HAP-1 (cell line): ENCODE data around the gene ENPP1.
"Not testable (repeated sequence)": the region's sequence is repeated elsewhere in the genome, so short reads cannot be mapped to it uniquely, and the experiment has no call there.

ENCODE experiments used
- DNase-seq, 2 experiments: peaks; one replicate each; pipeline ENCODE4 v3.0.0-alpha.2; 2016 to 2020; ENCODE audit warnings: low spot score in 2 of 2
- H3K27me3 ChIP-seq: fragments of 250-450 bp; sonication (Bioruptor Pico); 2 replicates; pipeline ENCODE4 v1.5.1; 2020; ENCODE audit warnings: low read depth, mild to moderate bottlenecking, moderate library complexity
- H3K36me3 ChIP-seq: fragments of 250-450 bp; sonication (Bioruptor Pico); replicated peaks from 2 replicates; pipeline ENCODE4 v1.5.1; 2020; ENCODE audit warnings: mild to moderate bottlenecking
- H3K4me1 ChIP-seq: fragments of 250-450 bp; sonication (Bioruptor Pico); 2 replicates; pipeline ENCODE4 v1.5.1; 2020; ENCODE audit warnings: mild to moderate bottlenecking
- H3K4me3 ChIP-seq: fragments of 250-450 bp; sonication (Bioruptor Pico); 2 replicates; pipeline ENCODE4 v1.5.1; 2020; ENCODE audit warnings: mild to moderate bottlenecking, moderate library complexity
- H3K9me3 ChIP-seq: fragments of 250-450 bp; sonication (Bioruptor Pico); 2 replicates; pipeline ENCODE4 v1.5.1; 2020; ENCODE audit warnings: mild to moderate bottlenecking, moderate library complexity
- in situ Hi-C: fragments of 300-500 bp; cut with MboI; formaldehyde crosslinking; loops from 3 replicates; pipeline ENCODE4 v1.14.3; 2020; ENCODE audit warnings: low sequenced_read_pairs, inconsistent platforms, mixed read lengths

Gene ENPP1

DNA sequence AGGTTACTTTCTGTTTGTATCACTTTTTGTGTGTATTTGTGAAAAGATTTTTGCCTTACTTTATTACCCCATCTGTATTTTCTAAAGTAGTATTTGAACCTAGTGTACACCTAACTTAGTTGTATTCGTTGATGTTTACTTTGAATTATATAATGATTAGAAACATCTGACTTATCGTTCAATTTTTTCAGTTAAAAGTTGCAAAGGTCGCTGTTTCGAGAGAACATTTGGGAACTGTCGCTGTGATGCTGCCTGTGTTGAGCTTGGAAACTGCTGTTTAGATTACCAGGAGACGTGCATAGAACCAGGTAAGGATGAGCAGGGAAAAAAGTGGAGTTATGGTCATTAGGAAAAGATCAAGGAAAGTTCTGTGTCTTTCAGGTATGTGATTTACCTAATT is 42.0 kb downstream of the ENPP1 start:
- H3K4me1 ChIP-seq: no peaks in the 10 kb centered on the region
- H3K4me3 ChIP-seq: no peak overlapping the region
- no peaks in the 10 kb centered on the region for H3K27me3 ChIP-seq
- in situ Hi-C loops: no loop called here
- H3K36me3 ChIP-seq: no peaks in the 10 kb centered on the region
- DNase-seq: no peak
- no peaks in the 10 kb centered on the region for H3K9me3 ChIP-seq

DNA sequence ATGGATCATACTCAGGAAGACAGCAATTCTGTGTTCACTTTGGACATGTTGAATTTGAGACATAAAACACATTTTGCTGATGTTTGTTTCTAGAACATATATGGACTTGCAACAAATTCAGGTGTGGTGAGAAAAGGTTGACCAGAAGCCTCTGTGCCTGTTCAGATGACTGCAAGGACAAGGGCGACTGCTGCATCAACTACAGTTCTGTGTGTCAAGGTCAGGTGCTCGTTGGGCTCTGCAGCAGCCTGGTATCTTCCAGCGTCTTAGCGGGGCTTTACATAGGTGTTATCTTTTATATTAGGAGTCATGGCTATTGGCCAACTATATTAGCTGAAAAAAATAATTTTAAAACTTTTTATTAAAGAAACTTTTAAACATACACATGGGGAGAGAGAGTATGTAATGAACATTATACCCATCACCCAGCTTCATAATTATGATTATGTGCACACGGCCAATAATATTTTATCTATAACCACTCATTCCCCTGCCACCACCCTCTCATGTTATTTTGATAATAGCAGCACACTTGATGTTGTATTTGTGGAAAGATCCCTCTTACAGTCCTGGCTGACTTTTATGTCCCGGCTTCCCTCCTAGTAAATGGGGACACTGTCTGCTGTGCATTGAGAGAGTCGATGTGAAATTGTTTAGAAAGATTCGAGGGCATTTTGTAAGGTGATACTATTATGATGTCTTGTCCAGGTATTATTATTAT is 43.4 kb downstream of the ENPP1 start:
- in situ Hi-C loops: no loop called here
- no peaks in the 10 kb centered on the region for H3K4me1 ChIP-seq

DNA sequence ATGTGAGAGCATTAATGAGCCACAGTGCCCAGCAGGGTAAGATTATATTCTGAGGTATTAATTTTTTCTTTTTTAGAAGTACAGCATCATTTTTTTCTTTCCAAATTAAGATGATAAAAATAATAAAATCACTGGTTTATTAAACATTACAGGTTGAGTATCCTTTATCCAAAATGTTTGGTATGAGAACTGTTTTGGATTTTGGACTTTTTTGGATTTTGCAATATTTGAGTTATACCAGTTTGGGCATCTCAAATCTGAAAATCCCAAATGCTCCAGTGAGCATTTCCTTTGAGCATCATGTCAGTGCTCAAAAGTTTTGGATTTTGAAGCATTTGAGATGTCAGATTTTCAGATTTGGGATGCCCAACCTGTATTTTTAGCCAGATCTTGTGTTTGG is 44.4 kb downstream of the ENPP1 start:
- H3K36me3 ChIP-seq: no peaks in the 10 kb centered on the region
- H3K4me1 ChIP-seq: no peaks in the 10 kb centered on the region
- H3K4me3 ChIP-seq: no peak overlapping the region
- DNase-seq: no peak
- in situ Hi-C loops: no loop called here
- no peaks in the 10 kb centered on the region for H3K9me3 ChIP-seq
- no peaks in the 10 kb centered on the region for H3K27me3 ChIP-seq

More for the DNA sequence above, 43.4 kb downstream of the ENPP1 start:
- no peak for DNase-seq
- H3K4me3 ChIP-seq: no peak overlapping the region
- no peaks in the 10 kb centered on the region for H3K36me3 ChIP-seq
- H3K27me3 ChIP-seq: no peaks in the 10 kb centered on the region
- no peaks in the 10 kb centered on the region for H3K9me3 ChIP-seq

DNA sequence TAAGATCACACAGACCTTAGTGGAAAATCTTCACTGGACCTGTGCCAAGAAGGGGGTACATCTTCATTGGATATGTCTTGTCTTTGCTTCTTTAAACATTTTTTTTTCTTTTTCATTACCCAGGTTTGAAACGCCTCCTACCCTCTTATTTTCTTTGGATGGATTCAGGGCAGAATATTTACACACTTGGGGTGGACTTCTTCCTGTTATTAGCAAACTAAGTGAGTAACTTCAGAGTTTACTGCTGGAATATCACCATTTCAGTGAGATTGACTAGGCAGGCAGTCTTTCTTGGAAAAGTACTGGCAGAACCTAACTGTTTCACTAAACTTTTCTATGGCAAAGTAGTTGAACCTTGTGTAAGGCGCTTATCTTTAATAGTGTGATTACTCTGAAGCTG is 47.0 kb downstream of the ENPP1 start:
- in situ Hi-C loops: no loop called here
- no peaks in the 10 kb centered on the region for H3K36me3 ChIP-seq
- H3K4me1 ChIP-seq: peaks cover 2% of the 10 kb centered on the region
- no peaks in the 10 kb centered on the region for H3K9me3 ChIP-seq
- DNase-seq: no peak
- H3K27me3 ChIP-seq: no peaks in the 10 kb centered on the region
- no peak overlapping the region for H3K4me3 ChIP-seq

DNA sequence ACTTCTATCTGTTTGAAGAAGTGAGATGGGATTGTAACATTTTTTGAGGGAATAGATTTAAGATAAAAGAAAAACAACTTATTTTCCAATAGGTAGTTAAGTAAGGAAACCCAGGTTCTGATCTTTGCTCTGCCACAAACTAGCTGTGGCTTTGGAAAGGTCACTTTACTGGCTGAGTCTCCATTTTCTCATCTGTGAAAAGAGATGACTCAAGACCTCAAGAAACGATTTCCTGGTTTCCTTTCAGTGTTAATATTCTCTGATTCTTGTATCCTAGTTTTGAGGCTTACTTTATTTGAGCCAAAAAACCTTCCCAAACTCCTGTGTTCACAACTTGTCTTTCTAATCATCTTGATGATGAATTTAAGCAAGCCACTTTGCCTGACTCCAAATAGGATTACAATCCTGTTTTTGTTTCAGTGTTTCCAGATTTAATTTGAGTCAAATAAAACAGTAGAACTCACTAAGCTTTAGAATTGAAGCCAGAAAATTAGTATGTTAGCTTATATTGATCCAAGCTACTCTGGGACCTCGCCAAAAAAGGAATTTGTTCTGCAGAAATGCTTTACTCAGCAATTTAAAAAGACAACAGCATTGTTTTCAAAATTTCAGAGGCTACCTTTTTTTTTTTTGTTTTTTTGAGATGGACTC is 51.1 kb downstream of the ENPP1 start:
- H3K4me3 ChIP-seq: no peak overlapping the region
- no peaks in the 10 kb centered on the region for H3K27me3 ChIP-seq
- no peaks in the 10 kb centered on the region for H3K9me3 ChIP-seq
- DNase-seq: no peak
- peaks cover 15% of the 10 kb centered on the region for H3K4me1 ChIP-seq
- H3K36me3 ChIP-seq: no peaks in the 10 kb centered on the region
- in situ Hi-C loops: no loop called here

DNA sequence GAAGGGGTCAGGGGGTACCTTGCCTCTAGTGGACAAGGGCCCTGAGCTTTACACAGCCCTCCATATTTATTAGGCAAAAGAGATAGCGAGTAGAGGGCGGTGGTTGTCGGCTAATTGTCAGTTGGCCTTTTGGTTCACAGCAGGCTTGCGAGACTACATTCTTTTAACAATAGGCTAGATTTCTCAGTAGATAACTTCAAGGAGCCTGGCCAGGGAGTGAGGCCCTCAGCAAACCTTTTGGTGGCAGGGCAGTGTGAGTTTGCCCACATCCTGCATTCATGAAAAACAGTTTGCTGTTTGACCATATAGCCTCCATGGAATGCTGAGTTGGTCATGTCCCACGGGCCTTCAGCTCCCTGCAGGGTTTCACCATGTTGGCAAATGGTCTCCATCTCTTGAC is 51.8 kb downstream of the ENPP1 start:
- H3K4me3 ChIP-seq, H3K9me3 ChIP-seq, DNase-seq, in situ Hi-C loops, H3K36me3 ChIP-seq, H3K27me3 ChIP-seq: not testable (repeated sequence)
- H3K4me1 ChIP-seq: peaks cover 15% of the 10 kb centered on the region

DNA sequence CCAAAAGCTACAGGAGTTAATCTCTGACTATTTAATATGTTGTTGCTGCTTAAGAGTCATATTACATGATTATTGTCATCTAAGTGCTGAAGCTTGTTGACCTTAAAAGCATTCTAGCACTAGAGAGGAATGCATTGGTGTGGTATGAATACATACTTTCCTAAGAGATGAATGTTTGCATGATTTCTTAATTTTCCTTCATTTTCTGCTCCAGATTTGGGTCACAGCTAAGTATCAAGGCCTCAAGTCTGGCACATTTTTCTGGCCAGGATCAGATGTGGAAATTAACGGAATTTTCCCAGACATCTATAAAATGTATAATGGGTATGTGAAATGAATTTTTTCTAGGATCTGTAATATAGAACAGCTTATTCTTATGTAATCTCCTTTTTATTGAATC is 53.6 kb downstream of the ENPP1 start:
- no peak for DNase-seq
- H3K4me1 ChIP-seq: peaks cover 15% of the 10 kb centered on the region
- no peak overlapping the region for H3K4me3 ChIP-seq
- H3K9me3 ChIP-seq: no peaks in the 10 kb centered on the region
- in situ Hi-C loops: no loop called here
- no peaks in the 10 kb centered on the region for H3K27me3 ChIP-seq
- H3K36me3 ChIP-seq: no peaks in the 10 kb centered on the region

DNA sequence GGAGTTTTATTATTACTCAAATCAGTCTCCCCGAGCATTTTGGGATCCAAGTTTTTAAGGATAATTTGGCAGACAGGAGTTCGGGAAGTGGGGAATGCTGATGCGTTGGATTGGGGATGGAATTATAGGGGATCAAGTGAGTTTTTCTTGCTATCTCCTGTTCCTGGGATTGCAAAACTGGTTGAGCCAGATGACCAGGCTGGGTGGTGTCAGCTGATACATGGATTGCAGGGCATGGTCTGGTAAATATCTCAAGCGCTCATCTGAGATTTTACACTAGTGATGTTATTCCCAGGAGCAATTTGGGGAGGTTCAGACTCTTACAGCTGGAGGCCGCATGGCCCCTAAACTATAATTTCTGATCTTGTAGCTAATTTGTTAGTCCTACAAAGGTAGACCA is 54.7 kb downstream of the ENPP1 start:
- no peaks in the 10 kb centered on the region for H3K27me3 ChIP-seq
- no peaks in the 10 kb centered on the region for H3K36me3 ChIP-seq
- in situ Hi-C loops: no loop called here
- no peak overlapping the region for H3K4me3 ChIP-seq
- peaks cover 23% of the 10 kb centered on the region for H3K4me1 ChIP-seq
- H3K9me3 ChIP-seq: no peaks in the 10 kb centered on the region
- no peak for DNase-seq

DNA sequence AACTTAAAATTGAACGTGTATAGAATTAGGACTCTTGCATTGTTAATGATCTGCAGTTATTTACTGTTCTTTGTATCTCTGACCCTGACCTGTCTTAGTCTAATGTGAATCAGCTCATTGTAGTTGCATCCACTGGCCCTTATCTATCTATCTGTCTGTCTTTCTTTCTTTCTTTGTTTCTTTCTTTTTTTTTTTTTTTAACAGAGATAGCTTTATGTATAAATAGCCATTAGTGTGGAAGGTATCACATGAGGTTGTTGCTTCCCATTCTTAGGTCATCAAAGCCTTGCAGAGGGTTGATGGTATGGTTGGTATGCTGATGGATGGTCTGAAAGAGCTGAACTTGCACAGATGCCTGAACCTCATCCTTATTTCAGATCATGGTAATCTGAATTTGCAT is 59.9 kb downstream of the ENPP1 start:
- DNase-seq: no peak
- Histone ChIP-seq H3K4me3 (no peak overlapping the region), H3K9me3 (no peaks in the 10 kb centered on the region), H3K36me3 (no peaks in the 10 kb centered on the region), H3K27me3 (no peaks in the 10 kb centered on the region), H3K4me1 (peaks cover 10% of the 10 kb centered on the region)
- in situ Hi-C loops: no loop called here

DNA sequence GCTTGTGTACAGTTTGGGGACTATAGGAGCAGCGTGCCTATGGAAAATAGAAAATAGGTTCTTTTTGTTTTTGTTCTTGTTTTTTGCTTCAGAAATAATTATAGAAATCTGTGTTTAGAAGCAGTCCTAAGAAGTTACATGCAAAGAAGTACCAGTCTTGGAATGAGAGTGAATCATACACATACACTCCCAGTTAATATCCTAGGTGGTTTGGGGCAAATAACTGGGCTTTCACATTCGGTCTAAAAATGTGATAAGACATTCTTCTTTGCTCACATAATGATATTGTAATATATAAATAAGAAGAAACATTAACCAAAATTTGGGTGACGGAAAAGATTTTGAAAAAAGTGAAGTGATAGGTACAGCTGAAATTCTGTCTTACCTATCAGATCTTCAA is 61.0 kb downstream of the ENPP1 start:
- Histone ChIP-seq H3K4me1 (peaks cover 10% of the 10 kb centered on the region), H3K4me3 (no peak overlapping the region), H3K36me3 (no peaks in the 10 kb centered on the region), H3K9me3 (no peaks in the 10 kb centered on the region), H3K27me3 (no peaks in the 10 kb centered on the region)
- in situ Hi-C loops: no loop called here
- DNase-seq: no peak

DNA sequence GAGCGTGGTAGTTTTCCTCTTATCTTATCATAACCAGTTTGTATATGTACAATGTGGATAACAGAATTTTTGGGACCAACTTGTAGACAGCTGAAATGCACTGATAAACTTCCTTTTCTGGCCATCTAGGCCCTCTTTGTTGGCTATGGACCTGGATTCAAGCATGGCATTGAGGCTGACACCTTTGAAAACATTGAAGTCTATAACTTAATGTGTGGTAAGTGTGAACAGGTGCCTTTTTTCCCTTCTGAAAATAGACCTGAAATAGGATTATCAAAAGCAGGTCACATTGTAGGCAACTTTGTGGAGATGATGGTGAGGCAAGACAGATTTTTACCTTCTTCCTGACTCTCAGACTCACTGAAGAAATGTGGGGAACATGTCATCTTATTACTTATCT is 67.8 kb downstream of the ENPP1 start:
- Histone ChIP-seq H3K36me3 (no peaks in the 10 kb centered on the region), H3K4me1 (no peaks in the 10 kb centered on the region), H3K9me3 (no peaks in the 10 kb centered on the region), H3K27me3 (no peaks in the 10 kb centered on the region), H3K4me3 (no peak overlapping the region)
- DNase-seq: no peak
- in situ Hi-C loops: no loop called here

DNA sequence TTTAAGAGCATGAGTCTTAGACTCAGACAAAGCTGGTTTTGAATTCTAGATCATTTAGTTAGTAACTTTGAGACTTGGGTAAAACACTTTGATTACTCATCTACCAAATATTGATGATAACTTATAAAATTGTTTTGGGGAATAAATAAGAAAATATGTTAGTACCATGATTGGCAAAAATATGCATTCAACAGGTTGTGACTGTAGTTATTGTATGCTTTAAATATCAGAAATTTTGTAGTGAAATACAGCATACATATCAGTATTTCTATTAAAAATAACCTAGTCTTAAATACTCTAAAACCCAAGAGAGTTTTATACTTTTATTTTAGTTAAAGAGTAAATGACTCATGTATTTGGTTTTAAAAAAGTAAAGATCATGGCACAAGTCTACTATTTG is 68.7 kb downstream of the ENPP1 start:
- in situ Hi-C loops: no loop called here
- Histone ChIP-seq H3K9me3 (no peaks in the 10 kb centered on the region), H3K27me3 (no peaks in the 10 kb centered on the region), H3K36me3 (no peaks in the 10 kb centered on the region), H3K4me1 (no peaks in the 10 kb centered on the region), H3K4me3 (no peak overlapping the region)
- DNase-seq: no peak

DNA sequence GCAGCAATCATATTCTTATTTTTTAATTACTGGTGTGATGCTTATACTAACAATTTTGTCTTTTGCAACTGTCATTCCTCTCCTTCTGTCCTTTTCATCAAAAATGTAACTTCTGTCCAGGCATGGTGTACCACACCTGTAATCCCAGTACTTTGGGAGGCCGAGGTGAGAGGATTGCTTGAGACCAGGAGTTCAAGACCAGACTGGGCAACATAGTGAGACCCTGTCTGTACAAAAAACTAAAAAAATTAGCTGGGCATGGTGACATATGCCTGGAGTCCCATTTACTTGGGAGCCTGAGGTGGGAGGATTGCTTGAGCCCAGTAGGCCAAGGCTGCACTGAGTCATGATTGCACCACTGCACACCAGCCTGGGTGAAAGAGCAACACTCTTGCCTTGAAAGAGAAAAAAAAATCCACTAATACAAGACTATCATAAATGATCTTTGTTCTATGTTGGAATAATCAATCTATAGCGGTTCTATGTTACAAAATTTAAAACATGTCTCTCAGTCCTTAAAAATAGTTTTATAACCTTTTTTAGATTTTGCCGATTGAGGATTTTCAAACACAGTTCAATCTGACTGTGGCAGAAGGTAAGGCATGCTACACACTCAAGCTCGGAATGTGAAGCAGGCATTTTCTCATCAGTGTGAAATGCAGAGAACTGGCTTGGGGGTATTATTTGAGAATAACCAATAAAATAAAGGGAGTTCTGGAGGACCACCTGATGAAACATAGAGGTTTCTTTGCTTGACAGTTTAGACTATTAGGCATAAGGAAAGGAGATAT is 70.4 kb downstream of the ENPP1 start:
- Histone ChIP-seq H3K4me1 (no peaks in the 10 kb centered on the region), H3K27me3 (no peaks in the 10 kb centered on the region), H3K9me3 (no peaks in the 10 kb centered on the region), H3K36me3 (no peaks in the 10 kb centered on the region), H3K4me3 (no peak overlapping the region)
- in situ Hi-C loops: no loop called here
- no peak for DNase-seq

DNA sequence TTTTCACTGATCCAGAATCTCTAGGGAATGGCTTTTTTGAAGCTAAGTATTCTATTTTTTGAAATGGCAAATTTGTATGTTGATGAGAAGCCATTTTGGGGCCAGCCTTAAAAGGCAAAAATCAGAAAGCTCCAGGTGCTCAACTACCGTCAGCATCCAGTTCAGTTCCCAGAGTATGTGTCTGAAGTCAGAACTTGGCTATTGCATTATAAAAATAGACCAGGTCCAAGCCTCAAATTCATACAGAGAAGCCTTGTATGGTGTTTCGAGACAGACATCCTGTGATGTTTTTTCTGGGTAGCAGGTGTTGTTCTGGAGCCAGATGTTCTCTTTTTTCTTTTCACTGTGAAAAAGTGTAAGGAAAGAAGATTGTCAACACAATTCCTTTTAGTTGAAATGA is 75.2 kb downstream of the ENPP1 start:
- in situ Hi-C loops: no loop called here
- no peaks in the 10 kb centered on the region for H3K9me3 ChIP-seq
- DNase-seq: no peak
- no peaks in the 10 kb centered on the region for H3K4me1 ChIP-seq
- H3K27me3 ChIP-seq: no peaks in the 10 kb centered on the region
- no peak overlapping the region for H3K4me3 ChIP-seq
- H3K36me3 ChIP-seq: no peaks in the 10 kb centered on the region
